ENCODE results near the gene TMEM220. TPM values are rescaled to one million over a fixed set of nuclear protein-coding genes. Genes with fewer than 3 reads are reported as not detected.
"Not testable (repeated sequence)": the region's sequence is repeated elsewhere in the genome, so short reads cannot be mapped to it uniquely, and the experiment has no call there.

TMEM220 gene
- total and polyA plus RNA-seq, 5 experiments from 2014 or later = 8.8 to 19.0 (median 11.5) TPM

DNA sequence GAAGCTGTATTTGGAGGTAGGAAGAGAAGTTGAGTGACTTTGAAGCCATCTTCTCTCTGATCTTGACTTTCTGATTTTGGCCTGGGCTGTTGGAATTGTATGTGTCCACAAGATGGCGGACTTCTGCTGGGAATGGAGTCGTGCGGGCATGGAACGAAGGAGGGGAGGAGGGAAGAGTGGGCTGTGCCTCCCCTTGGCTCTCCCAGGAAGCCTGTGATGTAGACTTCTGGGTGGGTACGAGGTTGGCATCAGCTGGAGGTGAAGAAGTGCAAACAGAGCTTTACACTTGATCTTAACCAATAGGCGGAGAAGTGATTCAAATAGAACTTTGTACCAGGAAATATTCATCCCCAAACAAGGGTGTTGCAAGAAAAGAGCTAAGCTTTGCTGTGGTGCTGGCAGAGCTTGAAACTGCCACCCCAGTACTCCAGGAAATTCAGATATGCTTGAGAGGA, 7.4 kb upstream of the TMEM220 start:
- Mint-ChIP-seq H3K36me3 (no peaks in the 10 kb centered on the region), H3K4me1 (peaks cover 11 to 21% (median 13%) of the 10 kb centered on the region in 4 donors), H3K4me3 (peak overlapping the region in 8 of 10 donors; percentile 3 to 67 (median 42)), H3K27me3 (peaks cover 0 to 4% (median 0%) of the 10 kb centered on the region in 5 donors), H3K9me3 (no peaks in the 10 kb centered on the region), H3K27ac (peak overlapping the region; percentile 11 to 78 (median 47))
- POLR2A ChIA-PET = interaction anchor here (1.5 kb wide), 1 partner anchor 41 kb away, joined by 7 read pairs; no protein-coding TSS in a partner anchor
- ATAC-seq = peak; percentile 67 to 85
- DNase-seq = peak in 8 of 10 donors; percentile 10 to 70 (median 46)

DNA sequence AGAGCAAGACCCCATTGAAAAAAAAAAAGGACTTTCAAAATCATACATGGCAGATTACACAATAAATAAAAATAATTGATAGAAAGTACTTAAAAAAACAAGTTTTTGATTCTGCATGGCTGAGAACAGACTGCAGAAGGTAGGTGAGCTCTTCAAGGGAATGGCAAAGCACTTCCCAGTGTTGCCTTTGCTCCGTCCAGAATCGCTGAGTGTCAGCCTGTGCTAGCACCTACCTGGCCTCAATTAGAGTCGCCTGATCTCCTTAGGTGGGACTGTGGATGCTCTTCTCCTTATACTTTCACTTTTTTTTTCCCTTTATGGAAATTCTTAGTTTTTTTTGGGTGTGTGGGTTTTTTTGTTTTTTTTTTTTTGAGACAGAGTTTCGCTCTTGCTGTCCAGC, 6.0 kb upstream of the TMEM220 start:
- ATAC-seq (no peak), DNase-seq (no peak)
- POLR2A ChIA-PET = no interaction called here
- H3K4me3 Mint-ChIP-seq = no peak overlapping the region
- H3K9me3 Mint-ChIP-seq = no peaks in the 10 kb centered on the region
- peaks cover 0 to 4% (median 0%) of the 10 kb centered on the region in 5 donors for H3K27me3 Mint-ChIP-seq
- no peaks in the 10 kb centered on the region for H3K36me3 Mint-ChIP-seq
- H3K27ac Mint-ChIP-seq = no peak overlapping the region
- peaks cover 14 to 24% (median 16%) of the 10 kb centered on the region in 4 donors for H3K4me1 Mint-ChIP-seq

DNA sequence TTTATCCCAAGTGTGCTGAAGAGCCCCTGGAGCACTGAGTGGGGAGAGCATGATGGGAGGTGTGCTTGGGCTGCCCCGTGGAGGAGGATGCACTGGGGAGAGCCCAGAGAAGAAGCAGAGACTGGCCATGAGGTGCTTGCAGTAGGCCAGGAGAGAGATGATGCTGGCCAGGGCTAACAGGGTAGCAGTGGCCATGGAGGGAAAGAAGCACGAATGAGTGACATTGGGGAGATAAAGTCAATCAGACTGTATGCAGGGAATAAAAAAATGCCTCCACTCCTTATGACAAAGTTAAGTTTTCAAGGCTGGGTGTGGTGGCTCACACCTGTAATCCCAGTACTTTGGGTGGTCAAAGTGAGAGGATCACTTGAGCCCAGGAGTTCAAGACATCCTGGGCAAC, 5.4 kb upstream of the TMEM220 start:
- Mint-ChIP-seq H3K27ac (peak overlapping the region in 1 of 10 donors; percentile 69), H3K9me3 (no peaks in the 10 kb centered on the region), H3K36me3 (no peaks in the 10 kb centered on the region), H3K27me3 (peaks cover 0 to 4% (median 0%) of the 10 kb centered on the region in 5 donors), H3K4me1 (peaks cover 15 to 29% (median 21%) of the 10 kb centered on the region in 4 donors), H3K4me3 (peak overlapping the region in 1 of 10 donors; percentile 62)
- POLR2A ChIA-PET = no interaction called here
- ATAC-seq = no peak
- DNase-seq = no peak

DNA sequence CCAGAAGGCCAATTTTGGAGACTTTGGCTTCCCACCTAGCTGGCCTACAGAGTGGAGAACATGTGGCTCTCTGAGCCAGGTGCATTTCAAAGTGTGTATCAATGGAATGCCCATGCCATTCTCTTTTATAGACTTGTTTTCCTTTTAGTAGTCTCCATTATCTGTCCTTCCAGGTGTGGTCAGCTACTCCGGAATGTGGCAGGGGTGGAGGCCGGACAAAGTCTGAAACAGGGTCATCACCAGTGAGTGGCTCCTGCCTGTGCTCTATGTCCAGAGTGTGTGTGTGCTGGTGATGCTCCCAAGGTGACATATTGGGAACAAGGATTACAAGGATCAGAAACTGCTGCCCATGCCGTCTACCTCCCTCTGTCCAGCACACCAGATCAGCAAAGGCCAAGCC, 3.8 kb upstream of the TMEM220 start:
- POLR2A ChIA-PET = no interaction called here

DNA sequence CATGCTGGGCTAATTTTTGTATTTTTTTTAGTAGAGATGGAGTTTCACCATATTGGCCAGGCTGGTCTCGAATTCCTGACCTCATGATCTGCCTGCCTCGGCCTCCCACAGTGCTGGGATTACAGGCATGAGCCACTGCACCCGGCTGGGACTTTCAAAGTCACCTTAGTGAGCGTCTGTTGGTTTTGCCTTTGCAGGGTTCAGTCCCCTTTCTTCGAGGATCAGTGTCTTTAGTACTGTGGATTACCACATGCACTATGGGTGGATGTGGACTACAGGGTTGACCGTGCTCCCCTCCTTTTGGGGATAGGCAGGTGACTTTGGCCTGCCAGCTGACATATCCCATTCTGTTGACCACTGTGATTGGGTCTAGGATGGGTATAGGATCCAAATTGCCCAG, 2.3 kb upstream of the TMEM220 start:
- H3K9me3 Mint-ChIP-seq, DNase-seq, H3K27ac Mint-ChIP-seq, H3K36me3 Mint-ChIP-seq, POLR2A ChIA-PET, ATAC-seq, H3K27me3 Mint-ChIP-seq: not testable (repeated sequence)
- Mint-ChIP-seq H3K4me1 (peaks cover 8 to 26% (median 19%) of the 10 kb centered on the region in 4 donors), H3K4me3 (peak overlapping the region in 2 of 10 donors; percentile 45 to 51)

More for the DNA sequence above, 3.8 kb upstream of the TMEM220 start:
- H3K4me3 Mint-ChIP-seq = no peak overlapping the region
- ATAC-seq (no peak), DNase-seq (no peak)
- peaks cover 14 to 32% (median 23%) of the 10 kb centered on the region in 4 donors for H3K4me1 Mint-ChIP-seq
- peaks cover 0 to 4% (median 0%) of the 10 kb centered on the region in 5 donors for H3K27me3 Mint-ChIP-seq
- no peaks in the 10 kb centered on the region for H3K9me3 Mint-ChIP-seq
- H3K27ac Mint-ChIP-seq = peak overlapping the region in 2 of 10 donors; percentile 24 to 43
- H3K36me3 Mint-ChIP-seq = no peaks in the 10 kb centered on the region

DNA sequence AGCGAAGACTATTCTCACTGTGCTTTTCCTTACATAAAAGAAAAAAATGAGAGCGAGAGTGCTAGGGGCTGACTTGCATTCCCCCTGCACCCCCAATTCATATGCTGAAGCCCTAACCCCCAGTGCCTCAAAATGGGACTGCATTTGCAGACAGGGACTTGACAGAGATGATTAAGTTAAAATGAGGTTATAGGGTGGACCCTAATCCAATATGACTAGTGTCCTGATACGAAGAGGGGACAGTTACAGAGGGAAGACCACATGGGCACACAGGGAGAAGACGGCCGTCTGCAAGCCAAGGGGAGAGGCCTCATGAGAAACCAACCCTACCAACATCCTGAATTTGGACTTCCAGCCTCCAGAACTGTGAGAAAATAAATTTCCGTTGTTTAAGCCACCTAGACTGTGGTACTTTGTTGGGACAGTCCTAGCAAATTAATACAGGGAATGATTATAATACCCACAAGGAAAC, 1.6 kb upstream of the TMEM220 start:
- peak overlapping the region in 4 of 10 donors; percentile 34 to 79 (median 67) for H3K27ac Mint-ChIP-seq
- H3K9me3 Mint-ChIP-seq = no peaks in the 10 kb centered on the region
- H3K27me3 Mint-ChIP-seq = peaks cover 0 to 4% (median 0%) of the 10 kb centered on the region in 5 donors
- ATAC-seq (no peak), DNase-seq (no peak)
- POLR2A ChIA-PET = interaction anchor here (2.7 kb wide), 1 partner anchor 31 kb away, joined by 22 read pairs; no protein-coding TSS in a partner anchor
- peaks cover 7 to 28% (median 21%) of the 10 kb centered on the region in 4 donors for H3K4me1 Mint-ChIP-seq
- H3K4me3 Mint-ChIP-seq = peak overlapping the region in 6 of 10 donors; percentile 67 to 94 (median 88)
- H3K36me3 Mint-ChIP-seq = no peaks in the 10 kb centered on the region

DNA sequence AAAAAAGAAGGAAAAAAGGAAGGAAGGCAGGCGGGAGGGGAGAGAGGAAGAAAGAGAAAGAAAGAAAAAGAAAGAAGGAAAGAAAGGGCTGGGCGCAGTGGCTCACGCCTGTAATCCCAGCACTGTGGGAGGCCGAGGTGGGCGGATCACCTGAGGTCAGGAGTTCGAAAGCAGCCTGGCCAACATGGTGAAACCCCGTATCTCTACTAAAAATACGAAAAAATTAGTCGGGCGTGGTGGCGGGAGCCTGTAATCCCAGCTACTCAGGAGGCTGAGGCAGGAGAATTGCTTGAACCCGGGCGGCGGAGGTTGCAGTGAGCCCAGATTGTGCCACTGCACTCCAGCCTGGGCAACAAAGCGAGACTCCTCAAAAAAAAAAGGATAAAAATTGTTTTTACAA, 424 bp upstream of the TMEM220 start:
- peak overlapping the region; percentile 76 to 94 (median 86) for H3K27ac Mint-ChIP-seq
- peak overlapping the region; percentile 85 to 96 (median 92) for H3K4me3 Mint-ChIP-seq
- H3K9me3 Mint-ChIP-seq, H3K36me3 Mint-ChIP-seq, H3K27me3 Mint-ChIP-seq: not testable (repeated sequence)
- POLR2A ChIA-PET = interaction anchor here (0.7 to 2.7 kb wide), 7 partner anchors 12 to 34 kb away, joined by 3 to 22 read pairs (median 4); no protein-coding TSS in a partner anchor
- peak; percentile 5 to 12 for ATAC-seq
- H3K4me1 Mint-ChIP-seq = peaks cover 7 to 36% (median 27%) of the 10 kb centered on the region in 4 donors
- peak in 1 of 10 donors; percentile 7 for DNase-seq

DNA sequence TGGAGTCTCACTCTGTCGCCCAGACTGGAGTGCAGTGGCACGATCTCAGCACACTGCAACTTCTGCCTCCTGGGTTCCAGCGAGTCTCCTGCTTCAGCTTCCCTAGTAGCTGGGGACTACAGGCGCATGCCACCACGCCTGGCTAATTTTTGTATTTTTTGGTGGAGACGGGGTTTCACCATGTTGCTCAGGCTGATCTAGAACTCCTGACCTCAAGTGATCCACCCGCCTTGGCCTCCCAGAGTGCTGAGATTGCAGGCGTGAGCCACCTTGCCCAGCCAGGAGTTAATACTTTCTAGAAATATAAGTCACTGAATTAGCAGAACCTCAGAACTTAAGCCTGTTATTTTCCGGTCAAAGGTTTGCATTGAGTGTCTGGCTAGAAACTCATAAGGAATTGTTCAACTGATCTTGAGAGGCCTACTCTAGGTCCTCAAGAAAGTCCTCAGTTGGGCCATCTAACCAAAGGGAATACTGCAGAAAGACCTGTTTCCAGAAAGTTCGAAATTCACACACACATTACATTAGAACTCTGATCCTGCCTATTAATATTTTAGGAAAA, 1.4 kb downstream of the TMEM220 start:
- Mint-ChIP-seq H3K27ac (peak overlapping the region in 9 of 10 donors; percentile 59 to 94 (median 84)), H3K36me3 (peaks cover 0 to 14% (median 1%) of the 10 kb centered on the region in 3 donors), H3K4me1 (peaks cover 7 to 42% (median 30%) of the 10 kb centered on the region in 4 donors), H3K9me3 (no peaks in the 10 kb centered on the region), H3K4me3 (peak overlapping the region in 9 of 10 donors; percentile 10 to 96 (median 91)), H3K27me3 (no peaks in the 10 kb centered on the region)
- no peak for ATAC-seq
- no peak for DNase-seq
- POLR2A ChIA-PET = interaction anchor here (0.7 to 2.7 kb wide), 3 partner anchors 16 to 32 kb away, joined by 3 to 22 read pairs (median 9); no protein-coding TSS in a partner anchor

DNA sequence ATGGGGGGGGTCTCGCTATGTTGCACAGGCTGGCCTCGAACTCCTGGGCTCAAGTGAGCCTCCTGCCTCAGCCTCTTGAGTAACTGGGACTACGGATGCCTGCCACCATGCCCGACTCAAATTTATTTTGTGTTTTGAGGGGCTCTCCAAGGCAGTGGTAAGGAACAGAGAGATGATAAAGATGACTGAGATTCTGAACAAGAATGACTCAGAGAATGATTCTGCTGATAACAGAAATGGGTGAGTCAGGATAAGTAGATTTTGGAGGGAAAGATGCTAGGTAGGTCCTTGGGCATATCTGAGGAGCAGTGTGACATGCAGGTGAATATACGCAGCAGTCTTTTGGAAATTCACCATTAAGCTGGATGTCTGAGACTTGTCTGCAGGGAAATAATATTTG, 2.6 kb downstream of the TMEM220 start:
- Mint-ChIP-seq H3K36me3 (peaks cover 0 to 26% (median 3%) of the 10 kb centered on the region in 3 donors), H3K4me1 (peaks cover 7 to 44% (median 31%) of the 10 kb centered on the region in 4 donors), H3K9me3 (no peaks in the 10 kb centered on the region), H3K27ac (peak overlapping the region in 8 of 10 donors; percentile 5 to 58 (median 32)), H3K27me3 (no peaks in the 10 kb centered on the region), H3K4me3 (peak overlapping the region in 1 of 10 donors; percentile 46)
- no peak for ATAC-seq
- POLR2A ChIA-PET = no interaction called here
- DNase-seq = no peak

DNA sequence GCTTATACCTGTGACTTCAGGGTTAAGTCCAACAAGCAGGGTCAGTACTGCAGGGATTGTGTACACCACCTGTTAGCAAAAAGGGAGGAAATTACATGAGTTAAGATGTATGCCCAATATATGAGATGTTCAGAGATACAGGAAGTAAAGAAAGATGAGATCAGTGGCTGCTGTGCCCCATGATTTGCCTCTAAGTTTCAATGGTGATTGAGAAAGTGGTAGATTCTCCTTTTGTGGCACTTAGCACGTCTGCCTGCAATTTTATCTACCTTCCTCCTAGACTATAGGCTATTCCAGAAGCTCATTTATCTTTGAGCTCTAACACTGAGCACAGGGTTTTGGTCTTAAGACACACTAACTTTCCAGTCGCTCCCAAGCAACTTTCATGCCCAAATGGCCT, 3.6 kb downstream of the TMEM220 start:
- POLR2A ChIA-PET = no interaction called here
- no peak for ATAC-seq
- H3K27me3 Mint-ChIP-seq = no peaks in the 10 kb centered on the region
- H3K9me3 Mint-ChIP-seq = no peaks in the 10 kb centered on the region
- no peak for DNase-seq
- H3K4me3 Mint-ChIP-seq = no peak overlapping the region
- peak overlapping the region in 6 of 10 donors; percentile 5 to 61 (median 17) for H3K27ac Mint-ChIP-seq
- peaks cover 7 to 44% (median 31%) of the 10 kb centered on the region in 4 donors for H3K4me1 Mint-ChIP-seq
- peaks cover 0 to 27% (median 3%) of the 10 kb centered on the region in 3 donors for H3K36me3 Mint-ChIP-seq

DNA sequence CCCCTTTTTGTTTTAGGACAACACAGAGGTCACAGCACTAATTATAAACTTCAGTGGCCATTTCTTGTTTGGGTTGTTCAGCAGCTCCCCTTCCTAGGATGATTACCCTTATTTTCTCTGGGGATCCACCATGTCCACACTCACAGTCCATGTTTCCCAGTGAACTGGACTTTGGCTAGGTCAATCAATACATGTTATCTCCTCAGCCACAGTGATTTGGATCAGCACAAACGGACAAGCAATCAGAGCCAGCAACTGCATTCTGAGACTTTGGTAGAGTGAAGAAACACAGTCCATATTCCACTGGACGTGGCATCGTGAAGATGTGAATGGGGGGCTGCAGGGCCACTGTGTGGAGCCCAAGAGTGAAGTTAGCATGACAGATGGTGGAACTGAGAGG, 4.6 kb downstream of the TMEM220 start:
- no peak for ATAC-seq
- Mint-ChIP-seq H3K36me3 (peaks cover 0 to 27% (median 3%) of the 10 kb centered on the region in 3 donors), H3K9me3 (no peaks in the 10 kb centered on the region), H3K4me1 (peaks cover 3 to 35% (median 23%) of the 10 kb centered on the region in 4 donors), H3K4me3 (no peak overlapping the region), H3K27me3 (no peaks in the 10 kb centered on the region), H3K27ac (peak overlapping the region in 4 of 10 donors; percentile 62 to 79 (median 68))
- DNase-seq = no peak
- POLR2A ChIA-PET = no interaction called here

DNA sequence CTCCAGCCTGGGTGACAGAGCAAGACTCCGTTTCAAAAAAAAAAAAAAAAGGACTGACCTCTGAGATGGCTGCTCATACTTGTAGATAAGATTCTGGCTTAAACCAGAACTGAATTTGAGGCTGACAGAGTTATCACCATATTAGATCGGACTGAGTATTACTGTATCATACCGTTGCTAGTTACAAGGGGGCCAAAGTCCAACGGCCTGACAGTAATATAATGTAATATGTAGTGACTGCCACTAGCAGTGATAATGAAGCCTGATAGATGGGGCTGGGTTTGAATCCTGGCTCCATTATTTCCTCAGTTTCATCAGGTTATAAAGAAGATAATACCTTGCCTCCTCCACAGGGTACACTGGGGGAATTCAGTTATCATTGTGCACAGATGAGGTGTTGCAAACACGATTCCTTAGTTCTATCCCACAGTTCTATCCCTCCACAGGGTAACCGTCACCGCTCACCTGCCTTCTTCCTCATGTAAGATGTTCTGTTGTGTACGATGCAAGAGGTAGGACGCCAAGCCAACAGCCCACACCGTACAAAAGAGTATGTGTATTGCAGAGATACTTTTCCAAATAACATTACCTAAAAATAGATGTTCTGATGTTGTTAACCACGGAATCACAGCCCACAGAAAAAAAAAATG, 5.2 kb downstream of the TMEM220 start:
- H3K4me1 Mint-ChIP-seq = peaks cover 0 to 32% (median 18%) of the 10 kb centered on the region in 4 donors
- no peak for ATAC-seq
- no peak for DNase-seq
- peak overlapping the region in 5 of 10 donors; percentile 23 to 79 (median 61) for H3K27ac Mint-ChIP-seq
- POLR2A ChIA-PET = interaction anchor here (0.6 kb wide), 2 partner anchors 28 to 44 kb away, joined by 3 read pairs; no protein-coding TSS in a partner anchor
- no peaks in the 10 kb centered on the region for H3K9me3 Mint-ChIP-seq
- H3K27me3 Mint-ChIP-seq = no peaks in the 10 kb centered on the region
- H3K4me3 Mint-ChIP-seq = no peak overlapping the region
- peaks cover 0 to 27% (median 3%) of the 10 kb centered on the region in 3 donors for H3K36me3 Mint-ChIP-seq

Data from naive thymus-derived CD8-positive, alpha-beta T cell (primary cell).